KG1 (cell line): ENCODE results near the gene OSBP.
A peak's percentile ranks its signal among the peaks of the same experiment; 100 is the strongest.
"Not testable (repeated sequence)": the region's sequence is repeated elsewhere in the genome, so short reads cannot be mapped to it uniquely, and the experiment has no call there.

Source experiments
- DNase-seq: peaks from one replicate; lab custom pipeline; 2025; lab: John Stamatoyannopoulos, UW

Gene OSBP

GRCh38 chr11:59553323-59553722 lies 62.3 kb downstream of the OSBP start:
- DNase-seq: no peak

DNA sequence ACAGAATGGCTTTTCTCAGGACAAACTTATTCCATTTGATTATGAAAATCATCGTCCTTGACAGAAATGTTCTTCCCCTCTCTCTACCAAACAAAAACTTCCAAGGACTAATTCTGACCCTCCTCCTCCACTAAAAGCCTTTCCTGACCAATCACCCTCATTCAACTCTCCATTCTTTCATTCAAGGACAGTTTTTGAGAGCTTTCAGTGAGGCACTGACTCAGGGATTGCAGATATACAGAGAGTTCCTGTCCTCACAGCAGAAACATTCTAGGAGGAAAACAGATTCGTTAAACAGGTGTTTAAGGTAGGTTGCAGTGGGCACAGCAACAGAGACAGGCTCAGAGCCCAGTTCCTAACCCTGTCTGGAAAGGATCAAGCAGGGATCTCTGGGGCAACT lies 62.7 kb downstream of the OSBP start:
- DNase-seq: no peak

DNA sequence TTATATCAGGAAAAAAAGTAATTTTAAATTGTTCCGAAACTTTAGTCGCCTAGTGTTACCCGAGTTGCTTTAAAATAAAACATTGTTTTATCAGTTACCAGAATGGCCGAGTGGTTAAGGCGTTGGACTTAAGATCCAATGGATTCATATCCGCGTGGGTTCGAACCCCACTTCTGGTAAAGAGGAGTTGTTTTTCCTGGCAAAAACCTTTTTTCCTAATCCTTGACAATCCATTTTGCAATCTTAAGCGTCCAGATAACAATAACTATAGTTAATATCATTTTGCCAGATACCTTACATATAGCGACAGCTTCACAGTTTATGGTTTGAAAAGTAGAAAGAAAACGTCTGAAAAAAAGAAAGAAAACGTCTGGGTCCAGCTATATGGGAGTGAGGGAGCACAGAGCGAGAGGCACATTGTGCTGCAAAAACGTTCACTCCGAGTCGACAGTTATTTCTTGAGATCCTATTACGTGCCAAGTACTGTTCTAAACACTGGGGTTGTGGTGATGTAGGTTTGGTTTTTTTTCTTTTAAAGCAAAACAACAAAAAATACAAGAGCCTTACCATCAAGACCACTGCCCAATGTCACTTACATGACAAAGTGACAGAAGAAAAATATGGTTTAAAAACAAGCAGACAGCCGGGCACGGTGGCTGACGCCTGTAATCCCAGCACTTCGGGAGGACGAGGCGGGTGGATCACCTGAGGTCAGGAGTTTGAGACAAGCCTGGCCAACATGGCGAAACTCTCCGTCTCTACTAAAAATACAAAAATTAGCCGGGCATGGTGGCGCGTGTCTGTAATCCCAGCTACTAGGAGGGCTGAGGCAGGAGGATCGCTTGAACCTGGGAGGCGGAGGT lies 63.7 kb downstream of the OSBP start:
- peak; percentile 75 for DNase-seq

DNA sequence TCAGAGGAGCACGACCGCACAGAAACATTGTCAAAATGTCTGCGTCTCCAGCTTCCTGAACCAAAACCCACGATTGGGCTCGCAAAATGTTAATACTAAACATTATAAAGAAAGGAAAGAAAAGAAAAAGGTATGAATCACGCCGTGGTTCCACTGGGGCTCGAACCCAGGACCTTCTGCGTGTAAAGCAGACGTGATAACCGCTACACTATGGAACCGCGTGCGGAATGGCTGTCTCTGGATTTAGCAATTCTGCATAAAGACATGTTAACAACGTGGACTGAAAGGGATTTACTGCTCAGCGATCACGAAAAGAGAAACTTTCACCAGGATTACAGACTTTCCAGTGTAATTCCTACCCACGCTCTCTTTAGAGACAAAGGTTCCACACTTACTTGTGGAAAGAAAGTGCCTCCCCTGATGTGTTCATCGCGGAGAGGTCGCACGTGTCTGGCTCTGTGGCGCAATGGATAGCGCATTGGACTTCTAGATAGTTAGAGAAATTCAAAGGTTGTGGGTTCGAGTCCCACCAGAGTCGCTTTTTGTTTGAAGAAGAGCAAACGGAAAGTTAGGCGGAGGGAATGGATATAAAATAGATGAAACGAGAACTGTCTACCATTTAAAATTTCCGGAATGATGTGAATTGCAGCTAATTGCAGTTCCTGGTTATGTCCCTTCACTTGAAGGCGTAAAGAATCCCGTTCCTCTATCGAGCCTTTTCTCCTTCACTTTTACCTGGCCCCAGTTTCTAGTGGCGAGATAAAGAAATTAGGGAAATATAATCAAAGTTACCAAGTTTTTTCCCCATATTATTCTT lies 64.5 kb downstream of the OSBP start:
- DNase-seq: peak; percentile 100

- peak; percentile 98 for DNase-seq
Observed at GRCh38 chr11:59550368-59550841, 65.2 kb downstream of the OSBP start.

GRCh38 chr11:59548309-59548656 lies 67.3 kb downstream of the OSBP start:
- DNase-seq: no peak

GRCh38 chr11:59547605-59548308 lies 67.8 kb downstream of the OSBP start:
- not testable (repeated sequence) for DNase-seq

DNA sequence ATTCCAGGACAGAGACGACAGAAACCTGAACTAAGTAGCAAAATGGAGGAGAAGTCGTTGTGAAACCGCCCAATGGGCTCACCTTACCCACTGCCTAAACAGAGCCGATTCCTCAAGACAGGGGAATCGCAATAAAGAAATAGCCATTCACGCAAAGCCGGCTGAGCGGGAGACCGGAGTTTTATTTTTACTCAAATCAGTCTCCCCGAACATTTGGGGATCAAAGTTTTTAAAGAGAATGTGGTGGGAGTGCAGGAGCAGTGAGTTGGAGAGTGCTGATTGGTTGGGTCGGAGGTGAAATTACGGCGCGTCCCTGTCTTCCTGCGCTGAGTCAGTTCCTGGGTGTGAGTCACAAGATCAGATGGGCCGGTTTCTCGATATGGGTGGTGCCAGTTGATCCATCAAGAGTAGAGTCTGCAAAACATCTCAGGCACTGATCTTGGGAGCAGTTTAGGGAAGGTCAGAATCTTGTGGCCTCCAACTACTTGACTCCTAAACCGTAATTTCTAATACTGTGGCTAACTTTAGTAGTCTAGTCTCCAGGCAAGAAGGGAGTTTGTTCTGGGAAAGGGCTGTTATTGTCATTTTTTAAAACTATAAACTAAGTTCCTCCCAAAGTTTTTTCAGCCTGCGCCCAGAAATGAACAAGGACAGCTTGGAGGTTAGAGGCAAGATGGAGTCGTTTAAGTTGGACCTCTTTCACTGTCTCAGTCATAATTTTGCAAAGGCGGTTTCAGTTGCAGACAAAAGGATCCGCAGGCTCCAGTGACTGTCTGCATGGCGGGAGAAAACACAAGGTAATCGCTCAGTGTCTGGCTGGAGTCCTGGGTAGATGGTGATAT lies 70.2 kb downstream of the OSBP start:
- DNase-seq: no peak

DNA sequence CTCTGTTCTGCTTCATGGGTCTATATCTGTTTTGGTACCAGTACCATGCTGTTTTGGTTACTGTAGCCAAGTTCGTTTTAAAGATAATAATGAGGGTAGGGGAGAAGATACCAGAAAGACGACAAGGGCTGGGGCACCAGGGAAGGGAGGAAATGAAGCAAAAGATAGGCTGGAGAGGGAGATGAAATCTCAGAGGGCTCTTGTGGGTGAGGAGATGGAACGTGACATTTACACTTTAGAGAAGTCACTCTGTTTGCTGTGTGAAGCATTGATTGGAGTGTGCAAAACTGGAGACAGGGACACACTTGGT lies 70.8 kb downstream of the OSBP start:
- no peak for DNase-seq

DNA sequence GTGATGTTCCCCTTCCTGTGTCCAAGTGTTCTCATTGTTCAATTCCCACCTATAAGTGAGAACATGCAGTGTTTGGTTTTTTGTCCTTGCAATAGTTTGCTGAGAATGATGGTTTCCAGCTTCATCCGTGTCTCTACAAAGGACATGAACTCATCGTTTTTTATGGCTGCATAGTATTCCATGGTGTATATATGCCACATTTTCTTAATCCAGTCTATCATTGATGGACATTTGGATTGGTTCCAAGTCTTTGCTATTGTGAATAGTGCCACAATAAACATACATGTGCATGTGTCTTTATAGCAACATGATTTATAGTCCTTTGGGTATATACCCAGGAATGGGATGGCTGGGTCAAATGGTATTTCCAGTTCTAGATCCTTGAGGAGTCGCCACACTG lies 71.9 kb downstream of the OSBP start:
- not testable (repeated sequence) for DNase-seq

GRCh38 chr11:59542142-59542810 lies 73.3 kb downstream of the OSBP start:
- DNase-seq: no peak

DNA sequence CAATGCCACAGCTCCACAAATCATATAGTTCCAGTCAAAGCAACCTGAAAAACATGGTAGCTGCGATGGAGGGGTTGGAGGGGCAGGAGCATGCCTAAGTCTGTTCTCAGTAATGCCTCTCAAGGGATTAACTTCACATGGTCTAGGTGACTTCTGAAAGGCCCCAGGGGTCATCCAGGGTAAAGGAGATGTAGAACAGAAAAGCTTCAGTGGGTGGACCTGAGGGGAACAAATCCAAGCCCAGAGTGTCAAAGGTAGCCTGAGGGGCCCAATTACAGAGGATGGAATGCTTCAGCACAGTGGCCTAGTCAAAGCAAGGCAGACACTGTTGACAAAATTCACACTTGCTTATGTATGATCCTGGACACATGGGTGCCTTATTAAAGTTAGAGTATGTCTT lies 80.9 kb downstream of the OSBP start:
- DNase-seq: no peak

DNA sequence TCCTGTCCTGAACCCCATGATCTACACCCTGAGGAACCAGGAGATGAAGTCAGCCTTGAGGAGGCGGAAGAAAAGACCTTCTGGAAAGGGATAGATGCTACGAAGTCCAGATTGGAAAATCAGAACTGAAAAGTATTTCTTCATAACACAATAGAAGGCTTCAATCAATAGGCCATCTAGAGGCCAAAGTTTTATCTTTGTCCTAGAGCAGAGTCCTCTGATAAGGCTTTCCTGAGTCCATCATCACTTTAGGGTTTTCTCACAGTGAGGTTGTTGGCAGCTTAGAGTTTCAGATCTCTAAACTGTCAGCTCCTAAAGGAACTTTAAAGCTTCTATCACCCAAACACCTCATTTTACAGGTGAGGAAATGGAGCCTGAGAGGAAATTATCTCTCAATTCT lies 83.0 kb downstream of the OSBP start:
- no peak for DNase-seq

DNA sequence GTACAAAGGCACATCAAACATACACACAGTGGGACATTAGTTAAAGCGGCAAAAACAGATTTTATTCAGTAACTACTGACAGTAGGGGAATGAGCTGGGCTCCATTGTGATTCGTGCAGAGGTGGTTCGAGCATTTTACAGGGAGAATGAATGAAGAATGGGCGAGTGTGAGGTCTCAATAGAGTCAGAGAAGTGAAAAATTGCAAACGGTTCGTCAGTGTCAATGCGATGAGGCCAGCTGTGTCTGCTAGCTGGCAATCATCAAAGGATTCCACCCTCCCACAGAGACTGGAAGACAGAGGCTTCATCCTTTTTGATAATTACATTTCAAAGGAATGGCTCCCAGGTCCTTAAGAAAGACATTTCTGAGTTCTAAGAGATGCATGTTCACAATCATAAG lies 86.9 kb downstream of the OSBP start:
- DNase-seq: no peak
